ENCODE measurements around the gene TARBP2. TPM values are rescaled to one million over a fixed set of nuclear protein-coding genes. Genes with fewer than 3 reads are reported as not detected.
"Not testable (repeated sequence)": the region's sequence is repeated elsewhere in the genome, so short reads cannot be mapped to it uniquely, and the experiment has no call there.

Gene TARBP2
- total RNA-seq, 6 experiments from 2014 or later = 35.1 to 41.7 (median 37.1) TPM

DNA sequence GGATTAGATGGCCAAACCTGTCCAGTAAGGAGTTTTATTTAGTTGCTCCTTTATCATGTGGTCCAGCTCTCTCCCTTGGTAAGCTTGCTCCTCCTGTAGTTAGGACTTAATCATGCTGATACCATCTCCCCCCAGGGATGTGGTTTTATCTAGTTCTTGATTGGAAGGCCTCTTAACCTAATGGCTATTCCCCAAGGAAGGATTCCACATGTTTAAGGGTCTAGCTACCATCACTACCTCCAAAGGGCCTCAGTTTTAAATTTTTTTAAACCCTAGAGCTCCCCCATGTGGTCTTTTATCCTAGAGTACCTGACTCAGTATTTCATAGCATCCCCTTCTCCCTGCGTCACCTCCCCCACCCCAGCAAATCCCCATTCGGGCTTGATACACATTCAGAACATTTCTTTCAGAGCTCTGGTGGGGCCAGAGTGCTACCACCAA is 24.3 kb upstream of the TARBP2 start:
- Mint-ChIP-seq H3K36me3 (ENCODE audit: low read depth) (peaks cover 61% of the 10 kb centered on the region), H3K27me3 (ENCODE audit: insufficient read depth) (peaks cover 23% of the 10 kb centered on the region), H3K9me3 (no peaks in the 10 kb centered on the region), H3K27ac (peak overlapping the region; percentile 72), H3K4me1 (ENCODE audit: low read depth) (peaks cover 87% of the 10 kb centered on the region), H3K4me3 (peak overlapping the region; percentile 11; the same call in 1 of the 2 replicates)
- TF ChIP-seq, protein P1, sequence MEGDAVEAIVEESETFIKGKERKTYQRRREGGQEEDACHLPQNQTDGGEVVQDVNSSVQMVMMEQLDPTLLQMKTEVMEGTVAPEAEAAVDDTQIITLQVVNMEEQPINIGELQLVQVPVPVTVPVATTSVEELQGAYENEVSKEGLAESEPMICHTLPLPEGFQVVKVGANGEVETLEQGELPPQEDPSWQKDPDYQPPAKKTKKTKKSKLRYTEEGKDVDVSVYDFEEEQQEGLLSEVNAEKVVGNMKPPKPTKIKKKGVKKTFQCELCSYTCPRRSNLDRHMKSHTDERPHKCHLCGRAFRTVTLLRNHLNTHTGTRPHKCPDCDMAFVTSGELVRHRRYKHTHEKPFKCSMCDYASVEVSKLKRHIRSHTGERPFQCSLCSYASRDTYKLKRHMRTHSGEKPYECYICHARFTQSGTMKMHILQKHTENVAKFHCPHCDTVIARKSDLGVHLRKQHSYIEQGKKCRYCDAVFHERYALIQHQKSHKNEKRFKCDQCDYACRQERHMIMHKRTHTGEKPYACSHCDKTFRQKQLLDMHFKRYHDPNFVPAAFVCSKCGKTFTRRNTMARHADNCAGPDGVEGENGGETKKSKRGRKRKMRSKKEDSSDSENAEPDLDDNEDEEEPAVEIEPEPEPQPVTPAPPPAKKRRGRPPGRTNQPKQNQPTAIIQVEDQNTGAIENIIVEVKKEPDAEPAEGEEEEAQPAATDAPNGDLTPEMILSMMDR (IDR thresholded peaks at IDR 0.05) = peak; percentile 72
- DNase-seq = no peak

DNA sequence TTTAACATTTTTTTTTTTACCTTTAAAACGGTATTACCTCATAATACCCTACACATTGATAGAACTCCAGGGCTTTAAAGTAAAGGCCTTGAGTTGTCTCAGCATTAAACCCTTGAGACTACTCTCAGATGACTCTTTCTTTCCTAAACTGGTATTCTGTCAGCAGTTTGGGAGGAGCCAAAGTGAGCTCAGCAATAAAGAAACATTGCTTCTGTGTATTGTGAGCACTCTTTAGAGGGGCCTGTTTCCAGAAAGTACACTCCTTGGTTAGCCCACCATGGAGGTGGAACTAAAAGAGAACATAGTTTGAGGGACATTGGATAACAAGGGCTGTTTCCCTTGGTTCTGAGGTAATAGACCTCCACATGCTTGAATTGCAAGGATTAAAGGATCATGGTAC is 22.2 kb upstream of the TARBP2 start:
- no peak overlapping the region for H3K4me3 Mint-ChIP-seq
- H3K4me1 Mint-ChIP-seq (ENCODE audit: low read depth) = peaks cover 93% of the 10 kb centered on the region
- TF ChIP-seq, protein P1 (IDR thresholded peaks at IDR 0.05) = no peak
- H3K36me3 Mint-ChIP-seq (ENCODE audit: low read depth) = peaks cover 63% of the 10 kb centered on the region
- H3K9me3 Mint-ChIP-seq = no peaks in the 10 kb centered on the region
- H3K27me3 Mint-ChIP-seq (ENCODE audit: insufficient read depth) = peaks cover 37% of the 10 kb centered on the region
- no peak for DNase-seq
- peak overlapping the region; percentile 73 for H3K27ac Mint-ChIP-seq

DNA sequence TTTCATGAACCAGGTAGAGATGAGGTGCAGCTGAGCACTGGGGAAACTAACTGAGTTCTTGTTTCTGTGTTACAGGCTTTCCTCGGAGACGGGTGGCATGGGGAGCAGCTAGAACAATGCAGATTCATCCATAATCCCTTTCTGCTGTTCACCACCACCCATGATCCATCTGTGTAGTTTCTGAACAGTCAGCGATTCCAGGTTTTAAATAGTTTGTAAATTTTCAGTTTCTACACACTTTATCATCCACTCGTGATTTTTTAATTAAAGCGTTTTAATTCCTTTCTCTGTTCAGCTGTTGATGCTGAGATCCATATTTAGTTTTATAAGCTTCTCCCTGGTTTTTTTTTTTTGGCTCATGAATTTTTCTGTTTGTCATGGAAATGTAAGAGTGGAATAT is 21.8 kb upstream of the TARBP2 start:
- Mint-ChIP-seq H3K27me3 (ENCODE audit: insufficient read depth) (peaks cover 40% of the 10 kb centered on the region), H3K4me1 (ENCODE audit: low read depth) (peaks cover 93% of the 10 kb centered on the region), H3K27ac (peak overlapping the region; percentile 73), H3K4me3 (peak overlapping the region; percentile 53), H3K9me3 (no peaks in the 10 kb centered on the region), H3K36me3 (ENCODE audit: low read depth) (peaks cover 63% of the 10 kb centered on the region)
- no peak for DNase-seq
- TF ChIP-seq, protein P1 (IDR thresholded peaks at IDR 0.05) = no peak

DNA sequence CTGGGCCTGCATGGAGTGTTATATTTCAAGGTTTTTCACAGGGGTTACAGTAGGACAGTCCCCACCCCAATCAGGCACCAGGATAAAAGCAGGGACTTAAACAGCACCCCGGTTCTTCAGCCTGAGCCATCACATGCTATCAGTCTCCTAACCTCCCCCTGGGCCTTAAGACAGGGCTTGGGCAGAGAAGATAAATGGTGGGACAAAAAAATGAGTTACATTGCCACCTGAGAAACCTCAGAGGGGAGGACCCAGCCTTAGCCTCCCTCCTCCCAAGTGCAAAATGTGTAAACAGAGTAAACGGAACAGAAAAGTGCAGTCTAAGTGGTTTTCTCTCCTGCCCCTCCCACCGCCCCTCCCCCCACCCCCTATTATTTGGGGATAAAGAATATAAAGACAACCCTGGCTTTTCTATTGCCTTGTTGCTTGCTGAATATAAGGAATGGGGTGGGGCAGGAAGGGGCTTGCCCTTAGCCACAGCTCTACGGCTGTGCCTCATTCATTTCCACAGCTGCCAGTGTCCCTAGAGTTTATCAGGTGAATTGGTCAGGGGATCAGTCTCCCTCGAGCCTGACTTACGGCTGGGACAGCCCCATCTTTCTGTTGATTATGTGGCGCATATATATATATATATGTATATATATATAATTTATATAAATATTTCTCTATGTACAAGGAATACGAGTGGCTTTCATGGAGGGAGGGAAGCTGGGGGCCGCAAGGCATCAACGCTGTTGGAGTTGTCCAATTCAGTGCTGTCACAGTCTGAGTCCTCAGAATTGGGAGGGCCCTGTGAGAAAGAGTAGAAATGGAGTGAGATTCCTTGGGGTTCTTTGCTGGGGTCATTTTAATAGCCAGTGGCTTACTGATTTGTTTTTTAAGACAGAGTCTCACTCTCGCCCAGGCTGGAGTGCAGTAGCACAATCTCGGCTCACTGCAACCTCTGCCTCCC is 20.3 kb upstream of the TARBP2 start:
- Mint-ChIP-seq H3K36me3 (ENCODE audit: low read depth) (peaks cover 61% of the 10 kb centered on the region), H3K9me3 (no peaks in the 10 kb centered on the region), H3K27me3 (ENCODE audit: insufficient read depth) (peaks cover 40% of the 10 kb centered on the region), H3K4me1 (ENCODE audit: low read depth) (peaks cover 91% of the 10 kb centered on the region), H3K27ac (peak overlapping the region; percentile 88), H3K4me3 (peak overlapping the region; percentile 76)
- no peak for DNase-seq
- TF ChIP-seq, protein P1 (IDR thresholded peaks at IDR 0.05) = no peak

DNA sequence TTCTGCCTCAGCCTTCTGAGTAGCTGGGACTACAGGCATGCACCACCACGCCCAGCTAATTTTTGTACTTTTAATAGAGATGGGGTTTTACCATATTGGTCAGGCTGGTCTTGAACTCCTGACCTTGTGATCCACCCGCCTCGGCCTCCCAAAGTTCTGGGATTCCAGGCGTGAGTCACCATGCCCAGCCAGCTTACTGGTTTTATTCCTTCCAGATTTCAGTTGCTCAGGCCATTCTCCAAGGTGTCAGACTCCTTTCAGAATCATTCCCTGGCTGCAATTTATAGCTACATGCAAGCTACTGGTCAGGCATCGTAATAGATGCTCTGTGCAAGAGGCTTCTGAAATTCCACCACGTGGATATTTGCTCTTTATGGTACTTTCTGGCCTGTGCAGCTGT is 19.6 kb upstream of the TARBP2 start:
- H3K27ac Mint-ChIP-seq = peak overlapping the region; percentile 88
- H3K36me3 Mint-ChIP-seq (ENCODE audit: low read depth) = peaks cover 55% of the 10 kb centered on the region
- peak overlapping the region; percentile 76 for H3K4me3 Mint-ChIP-seq
- not testable (repeated sequence) for H3K9me3 Mint-ChIP-seq
- peak; percentile 90 for DNase-seq
- peaks cover 41% of the 10 kb centered on the region for H3K27me3 Mint-ChIP-seq (ENCODE audit: insufficient read depth)
- peaks cover 84% of the 10 kb centered on the region for H3K4me1 Mint-ChIP-seq (ENCODE audit: low read depth)

DNA sequence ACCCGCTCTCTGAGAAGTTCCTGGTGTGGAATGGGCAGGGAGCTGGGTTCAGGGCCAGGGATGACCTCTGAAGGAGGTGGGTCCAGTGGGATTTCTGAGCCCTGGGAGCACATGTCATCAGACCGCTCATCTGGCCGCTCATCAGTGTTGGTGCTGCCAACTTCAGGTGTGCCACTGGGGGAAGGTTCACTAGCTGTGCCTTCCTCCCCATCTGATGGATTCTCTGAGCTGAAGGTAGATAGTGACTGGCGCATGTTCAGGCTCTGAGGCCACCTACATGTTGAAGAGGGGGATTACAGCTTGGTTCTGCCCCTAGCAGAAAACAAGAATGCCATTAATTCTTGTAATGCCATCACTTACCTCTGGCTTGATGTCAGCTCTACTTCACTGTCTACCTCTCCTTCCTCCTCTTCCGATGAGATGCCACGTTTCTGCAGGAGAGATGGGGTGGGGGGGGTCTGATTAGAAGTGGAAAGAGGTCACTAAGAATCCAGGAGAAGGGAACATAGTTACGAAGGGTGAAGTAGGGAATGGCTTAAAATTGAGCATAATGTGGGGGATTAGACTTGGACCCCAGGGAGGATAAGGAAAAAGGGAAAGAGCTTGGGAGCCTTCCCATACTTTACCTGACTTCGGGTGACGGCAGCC is 19.0 kb upstream of the TARBP2 start:
- Mint-ChIP-seq H3K36me3 (ENCODE audit: low read depth) (peaks cover 48% of the 10 kb centered on the region), H3K27me3 (ENCODE audit: insufficient read depth) (peaks cover 43% of the 10 kb centered on the region), H3K27ac (peak overlapping the region; percentile 88), H3K4me3 (peak overlapping the region; percentile 76), H3K9me3 (no peaks in the 10 kb centered on the region), H3K4me1 (ENCODE audit: low read depth) (peaks cover 78% of the 10 kb centered on the region)
- DNase-seq = no peak
- TF ChIP-seq, protein P1 (IDR thresholded peaks at IDR 0.05) = peak; percentile 61
